ENCODE data around the gene F10.
"Not testable (repeated sequence)": the region's sequence is repeated elsewhere in the genome, so short reads cannot be mapped to it uniquely, and the experiment has no call there.

Gene F10

GRCh38 chr13:113099142-113099541, 23.5 kb upstream of the F10 start:
- Histone ChIP-seq H3K36me3 (no peaks in the 10 kb centered on the region), H3K27ac (no peak overlapping the region), H3K9me3 (no peaks in the 10 kb centered on the region), H3K4me1 (ENCODE audit: control insufficient read depth in 1 of 2, insufficient read depth in 1 of 2, low read depth in 1 of 2, low read length in 1 of 2) (no peaks in the 10 kb centered on the region), H3K4me3 (ENCODE audit: low read depth in 1 of 2, low read length in 1 of 2) (no peak overlapping the region), H3K27me3 (peaks cover 9% of the 10 kb centered on the region)
- TF ChIP-seq CTCF (IDR thresholded peaks at IDR 0.05) = no peak

- not testable (repeated sequence) for H3K4me3 ChIP-seq (ENCODE audit: low read depth in 1 of 2, low read length in 1 of 2); H3K9me3 ChIP-seq; H3K4me1 ChIP-seq (ENCODE audit: control insufficient read depth in 1 of 2, insufficient read depth in 1 of 2, low read depth in 1 of 2, low read length in 1 of 2); H3K36me3 ChIP-seq; H3K27ac ChIP-seq
- peaks cover 25% of the 10 kb centered on the region for H3K27me3 ChIP-seq
Observed at GRCh38 chr13:113102302-113102701, 20.3 kb upstream of the F10 start.

GRCh38 chr13:113102727-113103126, 19.9 kb upstream of the F10 start:
- no peaks in the 10 kb centered on the region for H3K4me1 ChIP-seq (ENCODE audit: control insufficient read depth in 1 of 2, insufficient read depth in 1 of 2, low read depth in 1 of 2, low read length in 1 of 2)
- H3K4me3 ChIP-seq (ENCODE audit: low read depth in 1 of 2, low read length in 1 of 2) = no peak overlapping the region
- no peaks in the 10 kb centered on the region for H3K36me3 ChIP-seq
- H3K27me3 ChIP-seq = peaks cover 25% of the 10 kb centered on the region
- H3K27ac ChIP-seq = no peak overlapping the region
- no peak for TF ChIP-seq CTCF (IDR thresholded peaks at IDR 0.05)
- no peaks in the 10 kb centered on the region for H3K9me3 ChIP-seq

- no peaks in the 10 kb centered on the region for H3K36me3 ChIP-seq
Observed at GRCh38 chr13:113103646-113104045, 19.0 kb upstream of the F10 start.

GRCh38 chr13:113105032-113105920, 17.3 kb upstream of the F10 start, which contains the start of gene F7:
Gene F7 (plus strand): TSS chr13:113105791. CDS start chr13:113105842, 51 bp downstream.
- H3K27ac ChIP-seq = no peak within 1 kb of the TSS
- H3K4me1 ChIP-seq (ENCODE audit: control insufficient read depth in 1 of 2, insufficient read depth in 1 of 2, low read depth in 1 of 2, low read length in 1 of 2) = no peaks in the 10 kb centered on the region
- no peaks in the 10 kb centered on the region for H3K36me3 ChIP-seq
- no peak within 1 kb of the TSS for H3K4me3 ChIP-seq (ENCODE audit: low read depth in 1 of 2, low read length in 1 of 2)
- peaks cover 4% of the 10 kb centered on the region for H3K9me3 ChIP-seq
- peaks cover 39% of the 10 kb centered on the region for H3K27me3 ChIP-seq
- TF ChIP-seq CTCF (IDR thresholded peaks at IDR 0.05) = no peak

More at GRCh38 chr13:113103646-113104045, 19.0 kb upstream of the F10 start:
- no peak overlapping the region for H3K4me3 ChIP-seq (ENCODE audit: low read depth in 1 of 2, low read length in 1 of 2)
- no peak for TF ChIP-seq CTCF (IDR thresholded peaks at IDR 0.05)
- H3K4me1 ChIP-seq (ENCODE audit: control insufficient read depth in 1 of 2, insufficient read depth in 1 of 2, low read depth in 1 of 2, low read length in 1 of 2) = no peaks in the 10 kb centered on the region
- H3K27ac ChIP-seq = no peak overlapping the region
- H3K9me3 ChIP-seq = no peaks in the 10 kb centered on the region
- peaks cover 25% of the 10 kb centered on the region for H3K27me3 ChIP-seq

GRCh38 chr13:113105921-113106452, 16.6 kb upstream of the F10 start:
- Histone ChIP-seq H3K27me3 (peaks cover 46% of the 10 kb centered on the region), H3K4me3 (ENCODE audit: low read depth in 1 of 2, low read length in 1 of 2) (no peak overlapping the region), H3K9me3 (peaks cover 4% of the 10 kb centered on the region), H3K4me1 (ENCODE audit: control insufficient read depth in 1 of 2, insufficient read depth in 1 of 2, low read depth in 1 of 2, low read length in 1 of 2) (no peaks in the 10 kb centered on the region), H3K36me3 (no peaks in the 10 kb centered on the region), H3K27ac (no peak overlapping the region)
- TF ChIP-seq CTCF (IDR thresholded peaks at IDR 0.05) = no peak
